ENCODE measurements around the gene ZBTB12. TPM values are rescaled to one million over a fixed set of nuclear protein-coding genes. Genes with fewer than 3 reads are reported as not detected.

The ZBTB12 gene
- total and polyA plus RNA-seq, 2 of the 13 experiments (the other 11 are each of a cell fraction or from before 2014, with no cell fraction given) = 4.8 to 6.0 TPM

DNA sequence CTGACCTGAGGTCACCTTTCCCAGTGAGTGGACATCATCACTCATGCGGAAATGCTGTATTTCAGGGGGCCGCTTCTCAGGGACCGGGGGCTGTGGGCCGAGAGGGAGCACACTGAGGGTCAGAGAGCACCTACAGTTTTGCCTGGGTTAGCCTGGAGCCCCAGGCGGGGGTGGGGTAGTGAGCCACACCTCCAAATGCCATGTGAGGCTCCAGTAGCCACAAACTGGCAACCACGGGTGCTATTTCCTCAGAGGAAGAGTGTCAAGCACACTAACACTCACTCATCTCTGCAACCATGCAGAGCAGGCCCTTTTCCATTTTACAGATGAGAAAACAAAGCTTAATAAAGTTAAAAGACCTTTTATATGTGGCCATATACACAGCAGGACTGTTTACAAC, 9.1 kb downstream of the ZBTB12 start:
- Histone ChIP-seq H3K27me3 (ENCODE audit: control insufficient read depth in 1 of 2, insufficient read depth in 2 of 2, low read length in 2 of 2) (peaks cover 0 to 2% of the 10 kb centered on the region in 2 experiments; a peak in 1 of 5 replicates), H3K9ac (ENCODE audit: insufficient read depth, low read depth, low read length) (no peak overlapping the region), H2AFZ (ENCODE audit: low read length) (no peak overlapping the region), H3K9me3 (ENCODE audit: low read length) (no peaks in the 10 kb centered on the region), H3K36me3 (replicated peaks in 1 of 2; ENCODE audit: control insufficient read depth in 1 of 2, insufficient read depth in 2 of 2, low read length in 2 of 2) (peaks cover 41 to 62% of the 10 kb centered on the region in 2 experiments), H3K27ac (ENCODE audit: extremely low read length, insufficient read depth, low read length) (no peak overlapping the region), H3K4me2 (ENCODE audit: low read depth, low read length) (no peak overlapping the region), H4K20me1 (ENCODE audit: insufficient read depth, low read length) (no peaks in the 10 kb centered on the region), H3K79me2 (ENCODE audit: insufficient read depth, low read length) (peaks cover 12% of the 10 kb centered on the region), H3K4me1 (ENCODE audit: insufficient read depth, low read length) (peaks cover 15% of the 10 kb centered on the region), H3K4me3 (replicated peaks in 1 of 3; ENCODE audit: insufficient read depth in 1 of 3, low read depth in 2 of 3, low read length in 3 of 3) (no peak overlapping the region)
- FAIRE-seq (no peak), DNase-seq (ENCODE audit: low spot score) (no peak), ATAC-seq (no peak)
- ChIA-PET POLR2A (no interaction called here), CTCF (ENCODE audit: low intra/inter-chr PET ratio, low total read pairs) (no interaction called here)
- in situ Hi-C loops (cut with HindIII; ENCODE audit: extremely low pct_ligation_motif_present, low pct_unique_long_range_greater_than_20kb) (no loop called here), intact Hi-C loops (cut with micrococcal nuclease; ENCODE audit: unreplicated experiment) (no loop called here)
- BruUV-seq (replicated peaks) = no TSS peak
- WGBS (ENCODE audit: low lambda C conversion rate) = 98% methylated on average over 6 of the region's 6 CpGs
- TF ChIP-seq HIVEP1 (CRISPR knock-in tag; IDR thresholded peaks at IDR 0.05) (no peak), U2AF2 (IDR thresholded peaks at IDR 0.05; ENCODE audit: low read depth, low read length) (no peak), U2AF1 (optimal IDR thresholded peaks at IDR 0.05; ENCODE audit: low read depth, low read length) (no peak), MATR3 (CRISPR knock-in tag; IDR thresholded peaks at IDR 0.05) (no peak), RFXAP (CRISPR knock-in tag; IDR thresholded peaks at IDR 0.05; ENCODE audit: borderline replicate concordance) (no peak), TAF1 (CRISPR knock-in tag; IDR thresholded peaks at IDR 0.05) (no peak), GPN1 (CRISPR knock-in tag; IDR thresholded peaks at IDR 0.05; ENCODE audit: borderline replicate concordance) (no peak), ZNF30 (CRISPR knock-in tag; IDR thresholded peaks at IDR 0.05) (no peak), TMF1 (CRISPR knock-in tag; IDR thresholded peaks at IDR 0.05; ENCODE audit: low read depth) (no peak), ZFP90 (CRISPR knock-in tag; IDR thresholded peaks at IDR 0.05; ENCODE audit: borderline replicate concordance) (no peak), BCL6 (CRISPR knock-in tag; IDR thresholded peaks at IDR 0.05) (no peak), ZFAT (CRISPR knock-in tag; conservative IDR thresholded peaks at IDR 0.05) (no peak), MEIS2 (CRISPR knock-in tag; IDR thresholded peaks at IDR 0.05) (no peak)

Data from HepG2 (cell line).